ENCODE data around the gene PITPNC1.

The PITPNC1 gene

DNA sequence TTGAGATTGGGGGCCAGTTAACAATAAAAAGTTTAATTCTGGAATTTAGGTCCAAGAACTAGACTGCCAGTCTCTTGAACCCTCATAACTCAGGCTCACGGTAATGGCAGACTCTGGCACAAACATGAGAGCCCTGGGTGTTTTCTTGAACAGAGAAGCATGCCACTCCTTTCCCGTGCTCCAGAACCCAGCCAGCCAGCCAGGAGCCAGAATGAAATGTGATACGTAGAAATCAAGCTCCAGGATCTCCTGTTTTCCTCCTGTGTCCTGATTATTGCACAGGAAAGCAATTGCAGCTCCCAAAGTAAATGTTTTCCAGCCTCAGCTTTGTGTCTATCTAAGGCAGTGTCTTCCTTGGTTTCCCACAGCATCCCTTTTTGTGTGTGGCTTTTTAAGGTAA is 294.4 kb downstream of the PITPNC1 start:
- Histone ChIP-seq H3K36me3 (ENCODE audit: control insufficient read depth, insufficient read depth, low read length) (no peaks in the 10 kb centered on the region), H3K4me3 (replicated peaks; ENCODE audit: low read depth, low read length) (no peak overlapping the region), H3K27me3 (replicated peaks; ENCODE audit: control insufficient read depth, insufficient read depth, low read length) (no peaks in the 10 kb centered on the region)
- TF ChIP-seq, protein P1, sequence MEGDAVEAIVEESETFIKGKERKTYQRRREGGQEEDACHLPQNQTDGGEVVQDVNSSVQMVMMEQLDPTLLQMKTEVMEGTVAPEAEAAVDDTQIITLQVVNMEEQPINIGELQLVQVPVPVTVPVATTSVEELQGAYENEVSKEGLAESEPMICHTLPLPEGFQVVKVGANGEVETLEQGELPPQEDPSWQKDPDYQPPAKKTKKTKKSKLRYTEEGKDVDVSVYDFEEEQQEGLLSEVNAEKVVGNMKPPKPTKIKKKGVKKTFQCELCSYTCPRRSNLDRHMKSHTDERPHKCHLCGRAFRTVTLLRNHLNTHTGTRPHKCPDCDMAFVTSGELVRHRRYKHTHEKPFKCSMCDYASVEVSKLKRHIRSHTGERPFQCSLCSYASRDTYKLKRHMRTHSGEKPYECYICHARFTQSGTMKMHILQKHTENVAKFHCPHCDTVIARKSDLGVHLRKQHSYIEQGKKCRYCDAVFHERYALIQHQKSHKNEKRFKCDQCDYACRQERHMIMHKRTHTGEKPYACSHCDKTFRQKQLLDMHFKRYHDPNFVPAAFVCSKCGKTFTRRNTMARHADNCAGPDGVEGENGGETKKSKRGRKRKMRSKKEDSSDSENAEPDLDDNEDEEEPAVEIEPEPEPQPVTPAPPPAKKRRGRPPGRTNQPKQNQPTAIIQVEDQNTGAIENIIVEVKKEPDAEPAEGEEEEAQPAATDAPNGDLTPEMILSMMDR (IDR thresholded peaks at IDR 0.05; ENCODE audit: insufficient read depth, low read length, poor library complexity, severe bottlenecking): no peak
- DNase-seq (ENCODE audit: extremely low read depth, insufficient read length): no peak

DNA sequence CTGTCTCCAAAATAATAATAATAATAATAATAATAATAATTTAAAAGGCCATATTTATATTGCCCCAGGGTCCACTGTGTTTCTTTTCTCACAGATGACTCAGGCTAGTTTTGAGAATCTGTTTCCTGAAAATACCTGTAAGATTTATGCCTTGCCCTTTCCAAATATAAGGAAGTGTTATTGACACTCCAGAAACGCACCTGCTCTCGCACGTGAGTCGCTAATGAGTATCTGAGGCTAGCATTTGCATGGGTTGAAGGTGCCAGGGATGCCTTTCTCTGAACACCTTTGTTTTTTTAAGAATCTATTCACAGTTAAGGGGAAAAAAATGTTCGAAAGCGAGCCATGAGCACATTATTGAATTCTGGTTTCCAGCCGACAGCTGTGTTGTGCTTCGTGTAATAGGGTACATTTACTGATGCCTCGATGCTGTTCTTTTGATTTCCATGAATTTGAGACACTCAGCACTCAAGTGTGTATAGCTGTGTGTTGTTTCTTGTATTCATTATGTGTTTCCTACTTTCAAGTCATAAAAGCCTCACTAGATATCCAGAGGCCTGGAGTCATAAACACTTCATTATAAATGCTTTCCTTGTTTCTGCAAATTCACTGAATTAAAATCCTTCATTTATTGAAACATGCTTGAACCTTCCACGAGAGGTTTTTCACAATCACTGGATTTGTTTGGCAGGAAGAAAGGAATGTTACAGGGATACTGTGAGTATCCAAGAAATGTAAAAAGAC is 295.7 kb downstream of the PITPNC1 start:
- TF ChIP-seq, protein P1 (IDR thresholded peaks at IDR 0.05; ENCODE audit: insufficient read depth, low read length, poor library complexity, severe bottlenecking): no peak
- Histone ChIP-seq H3K27me3 (replicated peaks; ENCODE audit: control insufficient read depth, insufficient read depth, low read length) (no peaks in the 10 kb centered on the region), H3K36me3 (ENCODE audit: control insufficient read depth, insufficient read depth, low read length) (no peaks in the 10 kb centered on the region), H3K4me3 (replicated peaks; ENCODE audit: low read depth, low read length) (no peak overlapping the region)
- DNase-seq (ENCODE audit: extremely low read depth, insufficient read length): no peak

DNA sequence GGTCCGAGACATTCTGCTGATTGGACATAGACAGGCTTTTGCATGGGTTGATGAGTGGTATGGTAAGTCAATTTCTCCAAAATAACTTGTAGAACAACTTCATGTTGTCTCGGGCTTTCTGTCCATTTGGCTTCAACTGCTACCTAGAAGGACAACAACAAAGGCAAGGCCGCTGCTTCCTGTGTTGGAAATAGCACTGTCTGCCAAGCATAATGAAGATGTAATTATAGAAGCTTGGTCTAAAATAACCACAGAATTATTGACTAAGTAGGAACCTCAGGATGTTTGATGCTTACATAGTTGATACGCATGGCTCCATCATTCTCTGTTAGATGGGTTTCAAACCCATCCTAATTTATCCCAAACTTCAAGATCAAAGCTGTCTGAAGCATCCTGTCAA is 298.4 kb downstream of the PITPNC1 start:
- no peak for DNase-seq (ENCODE audit: extremely low read depth, insufficient read length)
- TF ChIP-seq, protein P1 (IDR thresholded peaks at IDR 0.05; ENCODE audit: insufficient read depth, low read length, poor library complexity, severe bottlenecking): no peak

DNA sequence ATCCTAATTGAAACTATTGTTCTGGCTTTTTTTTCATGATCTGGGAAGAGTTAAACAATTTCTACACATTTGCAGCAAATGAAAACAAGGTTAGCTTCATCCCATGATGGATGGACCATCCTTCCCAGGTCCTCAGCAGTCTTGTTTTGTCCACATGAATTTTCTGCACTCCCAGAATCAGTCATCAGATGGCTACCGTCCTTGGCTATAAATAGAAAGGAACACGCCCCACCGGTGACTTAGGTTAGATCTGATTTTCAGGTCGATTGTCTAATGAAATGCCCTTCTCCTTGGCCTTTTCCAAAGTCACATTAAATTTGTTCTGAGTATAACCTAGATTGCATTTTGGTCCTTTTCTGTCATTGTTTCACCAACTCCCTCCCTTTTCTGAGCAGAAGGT is 299.2 kb downstream of the PITPNC1 start:
- no peaks in the 10 kb centered on the region; the same call in 1 of the 2 replicates for H3K36me3 ChIP-seq (ENCODE audit: control insufficient read depth, insufficient read depth, low read length)
- no peak overlapping the region for H3K4me3 ChIP-seq (replicated peaks; ENCODE audit: low read depth, low read length)
- no peaks in the 10 kb centered on the region for H3K27me3 ChIP-seq (replicated peaks; ENCODE audit: control insufficient read depth, insufficient read depth, low read length)
- TF ChIP-seq, protein P1 (IDR thresholded peaks at IDR 0.05; ENCODE audit: insufficient read depth, low read length, poor library complexity, severe bottlenecking): no peak
- no peak for DNase-seq (ENCODE audit: extremely low read depth, insufficient read length)

More for the DNA sequence above, 298.4 kb downstream of the PITPNC1 start:
- H3K36me3 ChIP-seq (ENCODE audit: control insufficient read depth, insufficient read depth, low read length): no peaks in the 10 kb centered on the region; the same call in 1 of the 2 replicates
- no peaks in the 10 kb centered on the region for H3K27me3 ChIP-seq (replicated peaks; ENCODE audit: control insufficient read depth, insufficient read depth, low read length)
- no peak overlapping the region for H3K4me3 ChIP-seq (replicated peaks; ENCODE audit: low read depth, low read length)

DNA sequence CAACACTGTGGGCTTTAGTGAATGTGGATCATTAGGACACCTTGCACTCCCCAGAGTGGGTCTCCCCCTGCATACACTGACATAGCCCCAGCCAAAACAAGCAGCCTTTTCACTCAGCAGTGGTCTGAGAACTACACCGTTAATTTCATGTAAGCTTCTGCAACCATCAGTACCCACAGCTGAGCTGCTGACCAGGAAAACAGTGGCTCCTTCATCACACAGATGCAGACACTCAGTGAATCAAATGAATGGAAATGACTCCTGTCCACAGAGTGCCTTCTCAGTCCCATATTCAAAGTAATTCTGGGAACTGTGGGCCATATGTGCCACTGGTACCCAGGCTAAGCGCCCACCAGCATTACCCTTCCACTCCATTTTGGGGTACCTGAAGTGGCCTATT is 301.3 kb downstream of the PITPNC1 start:
- Histone ChIP-seq H3K27me3 (replicated peaks; ENCODE audit: control insufficient read depth, insufficient read depth, low read length) (no peaks in the 10 kb centered on the region), H3K4me3 (replicated peaks; ENCODE audit: low read depth, low read length) (no peak overlapping the region), H3K36me3 (ENCODE audit: control insufficient read depth, insufficient read depth, low read length) (no peaks in the 10 kb centered on the region; the same call in 1 of the 2 replicates)
- TF ChIP-seq, protein P1 (IDR thresholded peaks at IDR 0.05; ENCODE audit: insufficient read depth, low read length, poor library complexity, severe bottlenecking): no peak
- no peak for DNase-seq (ENCODE audit: extremely low read depth, insufficient read length)
